ENCODE results near the gene IQGAP2.
"Not testable (repeated sequence)": the region's sequence is repeated elsewhere in the genome, so short reads cannot be mapped to it uniquely, and the experiment has no call there.

Gene IQGAP2

GRCh38 chr5:76535577-76535976, 132.5 kb downstream of the IQGAP2 start:
- no peak for DNase-seq (ENCODE audit: low read depth)

GRCh38 chr5:76537073-76537543, 134.0 kb downstream of the IQGAP2 start:
- no peak for DNase-seq (ENCODE audit: low read depth)

GRCh38 chr5:76542241-76542640, 139.2 kb downstream of the IQGAP2 start:
- DNase-seq (ENCODE audit: low read depth) = no peak

- peak; percentile 53 for DNase-seq (ENCODE audit: low read depth)
Measured at GRCh38 chr5:76542887-76543690, 140.0 kb downstream of the IQGAP2 start.

GRCh38 chr5:76544268-76544926, 141.3 kb downstream of the IQGAP2 start:
- DNase-seq (ENCODE audit: low read depth) = peak; percentile 42

GRCh38 chr5:76545184-76545583, 142.1 kb downstream of the IQGAP2 start:
- DNase-seq (ENCODE audit: low read depth) = no peak

- peak; percentile 20 for DNase-seq (ENCODE audit: low read depth)
Measured at GRCh38 chr5:76546497-76547102, 143.5 kb downstream of the IQGAP2 start.

GRCh38 chr5:76547242-76547890, 144.3 kb downstream of the IQGAP2 start:
- DNase-seq (ENCODE audit: low read depth) = peak; percentile 11

GRCh38 chr5:76547891-76548524, 144.9 kb downstream of the IQGAP2 start:
- no peak for DNase-seq (ENCODE audit: low read depth)

GRCh38 chr5:76548525-76549229, 145.6 kb downstream of the IQGAP2 start:
- no peak for DNase-seq (ENCODE audit: low read depth)

GRCh38 chr5:76550881-76551280, 147.8 kb downstream of the IQGAP2 start:
- not testable (repeated sequence) for DNase-seq (ENCODE audit: low read depth)

- no peak for DNase-seq (ENCODE audit: low read depth)
Measured at GRCh38 chr5:76552546-76552945, 149.5 kb downstream of the IQGAP2 start.

- no peak for DNase-seq (ENCODE audit: low read depth)
Measured at GRCh38 chr5:76553251-76553650, 150.2 kb downstream of the IQGAP2 start.

GRCh38 chr5:76555114-76555513, 152.0 kb downstream of the IQGAP2 start:
- no peak for DNase-seq (ENCODE audit: low read depth)

GRCh38 chr5:76555717-76556116, 152.6 kb downstream of the IQGAP2 start:
- no peak for DNase-seq (ENCODE audit: low read depth)

GRCh38 chr5:76556511-76557221, 153.6 kb downstream of the IQGAP2 start:
- DNase-seq (ENCODE audit: low read depth) = no peak

- DNase-seq (ENCODE audit: low read depth) = no peak
Measured at GRCh38 chr5:76560952-76561891, 158.1 kb downstream of the IQGAP2 start.

GRCh38 chr5:76561959-76562358, 158.9 kb downstream of the IQGAP2 start:
- no peak for DNase-seq (ENCODE audit: low read depth)

- no peak for DNase-seq (ENCODE audit: low read depth)
Measured at GRCh38 chr5:76565009-76565408, 161.9 kb downstream of the IQGAP2 start.

Measured in activated T-helper 9 cell treated with anti-CD3 and anti-CD28 coated beads, Interleukin-2, amount 50 U/mL, for 16 hours (primary cell).